OCI-LY3 (cell line): ENCODE results near the gene ZNF780B.

Source experiments
- H2AFZ ChIP-seq: fragments of 200-600, 300-600 bp; shearing (Covaris generic); 2 replicates; pipeline ENCODE4 v1.6.0; 2014; ENCODE audit warnings: antibody characterized with exemption, low read depth, low read length
- H3K27ac ChIP-seq: fragments of 200-600, 300-600 bp; sonication (generic); 2 replicates; pipeline ENCODE4 v1.5.1; 2014; ENCODE audit warnings: mild to moderate bottlenecking, low read length, moderate library complexity, mixed read lengths
- H3K27me3 ChIP-seq: fragments of 200-600, 300-600 bp; sonication (generic); 2 replicates; pipeline ENCODE4 v1.6.1; 2014; ENCODE audit warnings: low read depth, low read length, mixed read lengths
- H3K36me3 ChIP-seq: fragments of 200-600, 300-600 bp; sonication (generic); replicated peaks from 2 replicates; pipeline ENCODE3; 2014; ENCODE audit warnings: low read depth, low read length, mixed read lengths
- H3K4me1 ChIP-seq: fragments of 300-600, 200-600 bp; sonication (generic); 2 replicates; pipeline ENCODE4 v1.6.1; 2014; ENCODE audit warnings: low read length, mixed read lengths
- H3K4me2 ChIP-seq: fragments of 200-600, 300-600 bp; sonication (generic); 2 replicates; pipeline ENCODE4 v1.6.1; 2014; ENCODE audit warnings: low read length, mixed read lengths
- H3K4me3 ChIP-seq: fragments of 300-600, 200-600 bp; sonication (generic); 2 replicates; pipeline ENCODE4 v1.5.1; 2014; ENCODE audit warnings: antibody characterized with exemption, mild to moderate bottlenecking, low read length, moderate library complexity
- H3K79me2 ChIP-seq: fragments of 300-600, 200-600 bp; shearing (Covaris generic); 2 replicates; pipeline ENCODE4 v1.6.1; 2014; ENCODE audit warnings: mild to moderate bottlenecking, low read length, mixed read lengths
- H3K9ac ChIP-seq: fragments of 300-600, 200-600 bp; shearing (Covaris generic); 2 replicates; pipeline ENCODE4 v1.6.0; 2014; ENCODE audit warnings: mild to moderate bottlenecking, low read length, moderate library complexity
- H3K9me3 ChIP-seq: fragments of 200-600, 300-600 bp; shearing (Covaris generic); 2 replicates; pipeline ENCODE4 v1.6.1; 2014; ENCODE audit warnings: low read length, mixed read lengths; ENCODE audit not compliant: insufficient read depth
- H4K20me1 ChIP-seq: fragments of 200-600, 300-600 bp; sonication (generic); 2 replicates; pipeline ENCODE4 v1.6.1; 2016; ENCODE audit warnings: low read length, mixed read lengths; ENCODE audit not compliant: insufficient read depth
- CTCF ChIP-seq: fragments of 200-600, 300-600 bp; sonication (generic); IDR thresholded peaks from 2 replicates; pipeline ENCODE4 v1.5.1; 2014; ENCODE audit warnings: antibody characterized with exemption, low read length, low read depth
- EZH2phosphoT487 ChIP-seq: fragments of 200-600 bp; shearing (Covaris generic); IDR thresholded peaks from 2 replicates; pipeline ENCODE4 v1.6.1; 2018; ENCODE audit warnings: antibody characterized with exemption, mixed run types, low read depth

ZNF780B gene

DNA sequence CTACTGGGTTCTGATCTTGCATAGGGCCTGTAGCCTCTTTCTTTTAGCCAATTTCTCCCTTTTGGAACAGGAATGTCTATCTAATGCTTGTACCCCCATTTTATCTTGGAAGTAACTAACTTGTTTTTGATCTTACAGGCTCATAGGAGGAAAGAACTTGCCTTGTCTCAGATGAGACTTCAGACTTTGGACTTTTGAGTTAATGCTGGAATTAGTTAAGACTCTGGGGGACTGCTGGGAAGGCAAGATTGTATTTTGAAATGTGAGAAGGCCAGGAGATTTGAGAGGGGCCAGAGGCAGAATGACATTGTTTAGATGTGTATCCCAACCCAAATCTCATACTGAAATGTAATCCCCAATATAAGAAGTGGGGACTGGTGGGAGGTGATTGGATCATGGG is 61.7 kb downstream of the ZNF780B start:
- peaks cover 22% of the 10 kb centered on the region for H3K36me3 ChIP-seq
- H3K4me2 ChIP-seq: no peak overlapping the region
- no peak overlapping the region for H3K4me3 ChIP-seq
- peaks cover 12% of the 10 kb centered on the region for H3K4me1 ChIP-seq
- no peaks in the 10 kb centered on the region for H3K9me3 ChIP-seq
- peaks cover 7% of the 10 kb centered on the region; the same call in 1 of the 2 replicates for H4K20me1 ChIP-seq
- H3K79me2 ChIP-seq: peaks cover 59% of the 10 kb centered on the region
- no peak for TF ChIP-seq CTCF
- TF ChIP-seq EZH2phosphoT487: no peak
- H3K9ac ChIP-seq: no peak overlapping the region
- no peak overlapping the region for H2AFZ ChIP-seq
- H3K27ac ChIP-seq: no peak overlapping the region
- H3K27me3 ChIP-seq: no peaks in the 10 kb centered on the region

DNA sequence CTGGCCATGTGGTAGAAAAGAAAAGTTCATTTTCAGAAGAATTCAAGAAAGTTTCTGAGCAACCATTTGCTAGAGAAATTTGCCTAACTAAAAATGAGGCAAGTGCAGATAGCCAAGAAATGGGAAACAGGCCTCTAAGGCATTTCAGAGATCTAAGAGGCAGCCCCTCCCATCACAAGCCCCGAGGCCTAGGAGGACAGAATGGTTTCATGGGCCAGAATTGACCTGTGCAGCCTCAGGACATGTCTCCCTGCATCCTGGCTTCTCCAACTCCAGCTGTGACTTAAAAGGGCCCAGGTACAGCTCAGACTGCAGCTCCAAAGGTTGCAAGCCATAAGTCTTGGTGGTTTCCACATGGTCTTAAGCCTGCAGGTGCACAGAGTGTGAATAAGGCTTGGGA is 62.4 kb downstream of the ZNF780B start:
- no peak for TF ChIP-seq EZH2phosphoT487
- H3K4me3 ChIP-seq: no peak overlapping the region

DNA sequence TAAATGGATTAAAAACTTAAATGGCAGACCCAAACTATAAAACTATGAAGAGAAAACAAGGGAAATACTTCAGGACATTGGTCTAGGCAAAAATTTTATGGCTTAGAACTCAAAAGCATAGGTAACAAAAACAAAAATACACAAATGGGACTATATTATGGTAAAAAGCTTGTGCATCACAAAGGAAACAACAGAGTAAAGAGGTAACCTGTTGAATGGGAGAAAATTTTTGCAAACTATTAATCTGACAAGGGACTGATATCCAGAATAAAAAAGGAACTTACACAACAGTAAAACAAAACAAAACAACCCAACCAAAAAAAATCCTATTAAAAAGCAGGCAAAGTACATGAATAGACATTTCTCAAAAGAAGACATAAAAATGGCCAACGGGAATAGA is 68.4 kb downstream of the ZNF780B start:
- H3K27ac ChIP-seq: no peak overlapping the region
- H3K9ac ChIP-seq: no peak overlapping the region
- TF ChIP-seq CTCF: no peak
- TF ChIP-seq EZH2phosphoT487: no peak
- peaks cover 24% of the 10 kb centered on the region for H3K36me3 ChIP-seq
- H4K20me1 ChIP-seq: peaks cover 7% of the 10 kb centered on the region; the same call in 1 of the 2 replicates
- H3K27me3 ChIP-seq: no peaks in the 10 kb centered on the region
- no peak overlapping the region for H2AFZ ChIP-seq
- no peaks in the 10 kb centered on the region for H3K4me1 ChIP-seq
- H3K4me3 ChIP-seq: no peak overlapping the region
- H3K9me3 ChIP-seq: no peaks in the 10 kb centered on the region; the same call in 1 of the 2 replicates
- H3K79me2 ChIP-seq: peaks cover 72% of the 10 kb centered on the region
- H3K4me2 ChIP-seq: no peak overlapping the region

More for the DNA sequence above, 62.4 kb downstream of the ZNF780B start:
- H3K27me3 ChIP-seq: no peaks in the 10 kb centered on the region
- no peak overlapping the region for H2AFZ ChIP-seq
- H3K4me2 ChIP-seq: no peak overlapping the region
- no peaks in the 10 kb centered on the region for H3K9me3 ChIP-seq
- H3K27ac ChIP-seq: no peak overlapping the region
- peaks cover 65% of the 10 kb centered on the region for H3K79me2 ChIP-seq
- peaks cover 7% of the 10 kb centered on the region; the same call in 1 of the 2 replicates for H4K20me1 ChIP-seq
- H3K36me3 ChIP-seq: peaks cover 22% of the 10 kb centered on the region
- H3K9ac ChIP-seq: no peak overlapping the region
- H3K4me1 ChIP-seq: peaks cover 12% of the 10 kb centered on the region

DNA sequence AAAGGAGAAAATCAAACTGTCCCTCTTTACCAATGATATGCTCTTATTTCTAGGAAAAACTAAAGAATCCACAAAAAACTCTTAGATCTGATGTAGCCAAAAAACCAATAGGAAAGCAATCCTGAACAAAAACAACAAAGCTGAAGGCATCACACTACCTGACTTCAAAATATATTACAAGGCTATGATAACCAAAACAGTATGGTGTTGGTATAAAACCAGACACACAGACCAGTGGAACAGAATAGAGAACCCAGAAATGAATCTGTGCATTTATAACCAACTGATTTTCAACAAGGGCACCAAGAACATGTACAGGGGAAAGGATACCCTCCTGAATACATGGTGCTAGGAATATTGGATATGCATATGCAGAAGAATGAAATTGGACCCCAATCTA is 68.9 kb downstream of the ZNF780B start:
- Histone ChIP-seq H4K20me1 (peaks cover 7% of the 10 kb centered on the region; the same call in 1 of the 2 replicates), H3K9ac (no peak overlapping the region), H3K4me1 (no peaks in the 10 kb centered on the region), H3K4me3 (no peak overlapping the region), H3K79me2 (peaks cover 72% of the 10 kb centered on the region), H3K27ac (no peak overlapping the region), H3K27me3 (no peaks in the 10 kb centered on the region), H3K36me3 (peaks cover 28% of the 10 kb centered on the region), H3K9me3 (no peaks in the 10 kb centered on the region; the same call in 1 of the 2 replicates), H2AFZ (no peak overlapping the region), H3K4me2 (no peak overlapping the region)
- TF ChIP-seq EZH2phosphoT487 (no peak), CTCF (no peak)

- Histone ChIP-seq H3K27me3 (no peaks in the 10 kb centered on the region), H2AFZ (no peak overlapping the region), H3K9me3 (no peaks in the 10 kb centered on the region; the same call in 1 of the 2 replicates), H3K9ac (no peak overlapping the region), H4K20me1 (peaks cover 7% of the 10 kb centered on the region; the same call in 1 of the 2 replicates), H3K4me3 (no peak overlapping the region), H3K36me3 (peaks cover 30% of the 10 kb centered on the region), H3K79me2 (peaks cover 74% of the 10 kb centered on the region), H3K4me1 (no peaks in the 10 kb centered on the region), H3K27ac (no peak overlapping the region), H3K4me2 (no peak overlapping the region)
- no peak for TF ChIP-seq CTCF
- TF ChIP-seq EZH2phosphoT487: no peak
Observed at GRCh38 chr19:39986643-39987042, 69.4 kb downstream of the ZNF780B start.
